GM23338 (cell line): Measurements from ENCODE around the gene DDRGK1.

ENCODE experiments used
- CREB1 ChIP-seq: fragments of 250-450 bp; sonication (Bioruptor Pico); IDR thresholded peaks from 2 replicates; pipeline ENCODE4 v1.5.0; 2020; ENCODE audit warnings: low read depth, mild to moderate bottlenecking, moderate library complexity
- EZH2 ChIP-seq: fragments of 200-600 bp; sonication (generic); IDR thresholded peaks from one replicate; pipeline ENCODE4 v1.8.0; 2017; ENCODE audit warnings: antibody characterized with exemption, mild to moderate bottlenecking, low read depth; ENCODE audit not compliant: unreplicated experiment
- EZH2phosphoT487 ChIP-seq: fragments of 200-600 bp; sonication (generic); IDR thresholded peaks from one replicate; pipeline ENCODE4 v1.8.1; 2018; ENCODE audit warnings: antibody characterized with exemption; ENCODE audit not compliant: unreplicated experiment
- JUNB ChIP-seq: IDR thresholded peaks from one replicate; pipeline ENCODE4 v1.6.1; 2016; ENCODE audit warnings: antibody characterized with exemption; ENCODE audit not compliant: unreplicated experiment
- POLR2AphosphoS5 ChIP-seq: IDR thresholded peaks from 2 replicates; pipeline ENCODE4 v1.6.1; 2016; ENCODE audit warnings: antibody characterized with exemption, low read depth
- ZNF114 ChIP-seq: fragments of 250-450 bp; sonication (Bioruptor Pico); IDR thresholded peaks from 2 replicates; pipeline ENCODE4 v1.5.0; 2020; ENCODE audit warnings: mild to moderate bottlenecking, moderate library complexity
- ZNF331 ChIP-seq: fragments of 250-450 bp; sonication (Bioruptor Pico); IDR thresholded peaks from 2 replicates; pipeline ENCODE4 v1.5.0; 2020; ENCODE audit warnings: low read depth, mild to moderate bottlenecking, moderate library complexity
- TF ChIP-seq, protein P1 (sequence below), 2 experiments: fragments of 200-600 bp in 1 of 2; sonication (generic) in 1 of 2; conservative IDR thresholded peaks; 2 replicates each; pipeline versions ENCODE4 v1.5.1 to v1.6.1; 2016 to 2017; ENCODE audit warnings: antibody characterized with exemption in 2 of 2, low read depth in 2 of 2, mild to moderate bottlenecking in 2 of 2, moderate library complexity in 1 of 2
- TF ChIP-seq, protein P2 (sequence below): IDR thresholded peaks from one replicate; pipeline ENCODE4 v1.6.1; 2018; ENCODE audit warnings: antibody characterized with exemption; ENCODE audit not compliant: unreplicated experiment
- TF ChIP-seq, protein P3 (sequence below): IDR thresholded peaks from 2 replicates; pipeline ENCODE4 v1.6.1; 2016; ENCODE audit warnings: antibody characterized with exemption

DNA sequence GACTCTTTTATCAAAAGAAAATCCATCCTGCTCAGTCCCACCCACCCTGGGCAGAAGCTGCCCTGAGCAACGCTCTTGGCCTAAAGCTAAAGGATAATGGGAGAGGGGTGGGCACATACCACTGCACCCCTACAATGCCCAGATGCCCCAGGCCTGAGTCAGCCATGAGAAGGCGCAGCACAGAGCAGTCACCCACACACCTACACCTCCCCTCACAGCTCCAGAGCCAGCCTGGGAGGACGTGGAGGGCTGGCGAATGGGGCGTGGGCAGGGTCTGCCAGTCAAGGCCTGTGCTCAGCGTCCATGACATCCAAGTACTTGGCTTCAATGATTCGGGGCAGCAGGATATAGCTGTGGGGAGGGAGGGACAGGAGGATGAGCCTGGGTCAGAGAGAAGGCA is 23.0 kb upstream of the DDRGK1 start:
- TF ChIP-seq, protein P1, sequence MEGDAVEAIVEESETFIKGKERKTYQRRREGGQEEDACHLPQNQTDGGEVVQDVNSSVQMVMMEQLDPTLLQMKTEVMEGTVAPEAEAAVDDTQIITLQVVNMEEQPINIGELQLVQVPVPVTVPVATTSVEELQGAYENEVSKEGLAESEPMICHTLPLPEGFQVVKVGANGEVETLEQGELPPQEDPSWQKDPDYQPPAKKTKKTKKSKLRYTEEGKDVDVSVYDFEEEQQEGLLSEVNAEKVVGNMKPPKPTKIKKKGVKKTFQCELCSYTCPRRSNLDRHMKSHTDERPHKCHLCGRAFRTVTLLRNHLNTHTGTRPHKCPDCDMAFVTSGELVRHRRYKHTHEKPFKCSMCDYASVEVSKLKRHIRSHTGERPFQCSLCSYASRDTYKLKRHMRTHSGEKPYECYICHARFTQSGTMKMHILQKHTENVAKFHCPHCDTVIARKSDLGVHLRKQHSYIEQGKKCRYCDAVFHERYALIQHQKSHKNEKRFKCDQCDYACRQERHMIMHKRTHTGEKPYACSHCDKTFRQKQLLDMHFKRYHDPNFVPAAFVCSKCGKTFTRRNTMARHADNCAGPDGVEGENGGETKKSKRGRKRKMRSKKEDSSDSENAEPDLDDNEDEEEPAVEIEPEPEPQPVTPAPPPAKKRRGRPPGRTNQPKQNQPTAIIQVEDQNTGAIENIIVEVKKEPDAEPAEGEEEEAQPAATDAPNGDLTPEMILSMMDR (conservative IDR thresholded peaks at IDR 0.05; ENCODE audit: low read depth in 2 of 2) = no peak
- no peak for TF ChIP-seq POLR2AphosphoS5
- TF ChIP-seq JUNB = no peak
- no peak for TF ChIP-seq EZH2phosphoT487
- no peak for TF ChIP-seq ZNF331 (CRISPR knock-in tag)
- TF ChIP-seq, protein P2, sequence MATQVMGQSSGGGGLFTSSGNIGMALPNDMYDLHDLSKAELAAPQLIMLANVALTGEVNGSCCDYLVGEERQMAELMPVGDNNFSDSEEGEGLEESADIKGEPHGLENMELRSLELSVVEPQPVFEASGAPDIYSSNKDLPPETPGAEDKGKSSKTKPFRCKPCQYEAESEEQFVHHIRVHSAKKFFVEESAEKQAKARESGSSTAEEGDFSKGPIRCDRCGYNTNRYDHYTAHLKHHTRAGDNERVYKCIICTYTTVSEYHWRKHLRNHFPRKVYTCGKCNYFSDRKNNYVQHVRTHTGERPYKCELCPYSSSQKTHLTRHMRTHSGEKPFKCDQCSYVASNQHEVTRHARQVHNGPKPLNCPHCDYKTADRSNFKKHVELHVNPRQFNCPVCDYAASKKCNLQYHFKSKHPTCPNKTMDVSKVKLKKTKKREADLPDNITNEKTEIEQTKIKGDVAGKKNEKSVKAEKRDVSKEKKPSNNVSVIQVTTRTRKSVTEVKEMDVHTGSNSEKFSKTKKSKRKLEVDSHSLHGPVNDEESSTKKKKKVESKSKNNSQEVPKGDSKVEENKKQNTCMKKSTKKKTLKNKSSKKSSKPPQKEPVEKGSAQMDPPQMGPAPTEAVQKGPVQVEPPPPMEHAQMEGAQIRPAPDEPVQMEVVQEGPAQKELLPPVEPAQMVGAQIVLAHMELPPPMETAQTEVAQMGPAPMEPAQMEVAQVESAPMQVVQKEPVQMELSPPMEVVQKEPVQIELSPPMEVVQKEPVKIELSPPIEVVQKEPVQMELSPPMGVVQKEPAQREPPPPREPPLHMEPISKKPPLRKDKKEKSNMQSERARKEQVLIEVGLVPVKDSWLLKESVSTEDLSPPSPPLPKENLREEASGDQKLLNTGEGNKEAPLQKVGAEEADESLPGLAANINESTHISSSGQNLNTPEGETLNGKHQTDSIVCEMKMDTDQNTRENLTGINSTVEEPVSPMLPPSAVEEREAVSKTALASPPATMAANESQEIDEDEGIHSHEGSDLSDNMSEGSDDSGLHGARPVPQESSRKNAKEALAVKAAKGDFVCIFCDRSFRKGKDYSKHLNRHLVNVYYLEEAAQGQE = no peak
- TF ChIP-seq, protein P3, sequence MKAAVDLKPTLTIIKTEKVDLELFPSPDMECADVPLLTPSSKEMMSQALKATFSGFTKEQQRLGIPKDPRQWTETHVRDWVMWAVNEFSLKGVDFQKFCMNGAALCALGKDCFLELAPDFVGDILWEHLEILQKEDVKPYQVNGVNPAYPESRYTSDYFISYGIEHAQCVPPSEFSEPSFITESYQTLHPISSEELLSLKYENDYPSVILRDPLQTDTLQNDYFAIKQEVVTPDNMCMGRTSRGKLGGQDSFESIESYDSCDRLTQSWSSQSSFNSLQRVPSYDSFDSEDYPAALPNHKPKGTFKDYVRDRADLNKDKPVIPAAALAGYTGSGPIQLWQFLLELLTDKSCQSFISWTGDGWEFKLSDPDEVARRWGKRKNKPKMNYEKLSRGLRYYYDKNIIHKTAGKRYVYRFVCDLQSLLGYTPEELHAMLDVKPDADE = no peak
- TF ChIP-seq EZH2 = no peak
- no peak for TF ChIP-seq CREB1 (CRISPR knock-in tag)
- no peak for TF ChIP-seq ZNF114
